MM.1S (cell line): Measurements from ENCODE around the gene MAP3K20.

Source experiments
- DNase-seq: peaks from one replicate; pipeline ENCODE4 v3.0.0-alpha.2; 2015
- H2AFZ ChIP-seq: fragments of 300-600 bp; sonication (generic); 2 replicates; pipeline ENCODE4 v1.6.0; 2016; ENCODE audit warnings: antibody characterized with exemption, low read length
- H3F3A ChIP-seq: fragments of 300-600 bp; sonication (generic); 2 replicates; pipeline ENCODE4 v1.6.1; 2016; ENCODE audit warnings: mild to moderate bottlenecking, antibody characterized with exemption, low read length, moderate library complexity, mixed read lengths; ENCODE audit not compliant: insufficient read depth
- H3K27ac ChIP-seq: fragments of 300-600 bp; sonication (generic); 2 replicates; pipeline ENCODE4 v1.5.1; 2016; ENCODE audit warnings: mild to moderate bottlenecking, low read length
- H3K27me3 ChIP-seq: fragments of 300-600 bp; sonication (generic); replicated peaks from 2 replicates; pipeline ENCODE4 v1.6.0; 2016; ENCODE audit warnings: low read length; ENCODE audit not compliant: insufficient read depth
- H3K36me3 ChIP-seq: fragments of 300-600 bp; sonication (generic); replicated peaks from 2 replicates; pipeline ENCODE4 v1.6.1; 2016; ENCODE audit warnings: mild to moderate bottlenecking, low read length, mixed read lengths; ENCODE audit not compliant: insufficient read depth
- H3K4me1 ChIP-seq: fragments of 300-600 bp; sonication (generic); 2 replicates; pipeline ENCODE4 v1.6.1; 2016; ENCODE audit warnings: low read length, mixed read lengths
- H3K4me2 ChIP-seq: fragments of 300-600 bp; sonication (generic); 2 replicates; pipeline ENCODE4 v1.6.0; 2016; ENCODE audit warnings: low read depth, low read length
- H3K4me3 ChIP-seq: fragments of 300-600 bp; sonication (generic); 2 replicates; pipeline ENCODE4 v1.5.1; 2016; ENCODE audit warnings: low read length, mixed read lengths
- H3K79me2 ChIP-seq: fragments of 300-600 bp; sonication (generic); 2 replicates; pipeline ENCODE4 v1.6.1; 2016; ENCODE audit warnings: mixed run types, low read length, mixed read lengths
- H3K9ac ChIP-seq: fragments of 300-600 bp; sonication (generic); 2 replicates; pipeline ENCODE4 v1.6.1; 2016; ENCODE audit warnings: low read length, mixed read lengths
- H3K9me2 ChIP-seq: fragments of 300-600 bp; sonication (generic); replicated peaks from 2 replicates; pipeline ENCODE4 v1.6.1; 2016; ENCODE audit warnings: mild to moderate bottlenecking, low read length, mixed read lengths; ENCODE audit not compliant: insufficient read depth
- H3K9me3 ChIP-seq: fragments of 300-600 bp; sonication (generic); replicated peaks from 2 replicates; pipeline ENCODE4 v1.6.1; 2016; ENCODE audit warnings: mild to moderate bottlenecking, low read length, mixed read lengths; ENCODE audit not compliant: insufficient read depth
- H4K20me1 ChIP-seq: fragments of 300-600 bp; sonication (generic); 2 replicates; pipeline ENCODE4 v1.6.1; 2016; ENCODE audit warnings: mild to moderate bottlenecking, low read length, moderate library complexity, mixed read lengths; ENCODE audit not compliant: insufficient read depth
- EZH2 ChIP-seq: fragments of 300-600 bp; sonication (generic); optimal IDR thresholded peaks from 2 replicates; pipeline ENCODE3; 2017; ENCODE audit warnings: low read depth, mild to moderate bottlenecking, antibody characterized with exemption, low read length, mixed read lengths
- EZH2phosphoT487 ChIP-seq: fragments of 300-600 bp; sonication (generic); IDR thresholded peaks from 2 replicates; pipeline ENCODE4 v1.6.1; 2018; ENCODE audit warnings: antibody characterized with exemption, low read length
- TF ChIP-seq, protein P1 (sequence below): fragments of 300-600 bp; sonication (generic); IDR thresholded peaks from 2 replicates; pipeline ENCODE4 v1.5.1; 2016; ENCODE audit warnings: antibody characterized with exemption, low read length, mixed read lengths

MAP3K20 gene

GRCh38 chr2:173132531-173132930 lies 56.9 kb downstream of the MAP3K20 start:
- no peak for TF ChIP-seq EZH2phosphoT487
- no peak for TF ChIP-seq EZH2
- TF ChIP-seq, protein P1, sequence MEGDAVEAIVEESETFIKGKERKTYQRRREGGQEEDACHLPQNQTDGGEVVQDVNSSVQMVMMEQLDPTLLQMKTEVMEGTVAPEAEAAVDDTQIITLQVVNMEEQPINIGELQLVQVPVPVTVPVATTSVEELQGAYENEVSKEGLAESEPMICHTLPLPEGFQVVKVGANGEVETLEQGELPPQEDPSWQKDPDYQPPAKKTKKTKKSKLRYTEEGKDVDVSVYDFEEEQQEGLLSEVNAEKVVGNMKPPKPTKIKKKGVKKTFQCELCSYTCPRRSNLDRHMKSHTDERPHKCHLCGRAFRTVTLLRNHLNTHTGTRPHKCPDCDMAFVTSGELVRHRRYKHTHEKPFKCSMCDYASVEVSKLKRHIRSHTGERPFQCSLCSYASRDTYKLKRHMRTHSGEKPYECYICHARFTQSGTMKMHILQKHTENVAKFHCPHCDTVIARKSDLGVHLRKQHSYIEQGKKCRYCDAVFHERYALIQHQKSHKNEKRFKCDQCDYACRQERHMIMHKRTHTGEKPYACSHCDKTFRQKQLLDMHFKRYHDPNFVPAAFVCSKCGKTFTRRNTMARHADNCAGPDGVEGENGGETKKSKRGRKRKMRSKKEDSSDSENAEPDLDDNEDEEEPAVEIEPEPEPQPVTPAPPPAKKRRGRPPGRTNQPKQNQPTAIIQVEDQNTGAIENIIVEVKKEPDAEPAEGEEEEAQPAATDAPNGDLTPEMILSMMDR, result no peak
- Histone ChIP-seq H3K27me3 (no peaks in the 10 kb centered on the region), H4K20me1 (no peaks in the 10 kb centered on the region), H3K4me2 (no peak overlapping the region), H2AFZ (no peak overlapping the region), H3K79me2 (no peaks in the 10 kb centered on the region), H3K36me3 (no peaks in the 10 kb centered on the region), H3K9me3 (no peaks in the 10 kb centered on the region), H3K27ac (no peak overlapping the region), H3F3A (no peaks in the 10 kb centered on the region), H3K4me3 (no peak overlapping the region), H3K4me1 (no peaks in the 10 kb centered on the region), H3K9me2 (no peaks in the 10 kb centered on the region), H3K9ac (no peak overlapping the region)
- no peak for DNase-seq

GRCh38 chr2:173134703-173135102 lies 59.1 kb downstream of the MAP3K20 start:
- Histone ChIP-seq H3K27me3 (no peaks in the 10 kb centered on the region), H3K9me3 (no peaks in the 10 kb centered on the region), H3K4me1 (no peaks in the 10 kb centered on the region), H3K27ac (no peak overlapping the region), H3K4me2 (no peak overlapping the region), H3K36me3 (no peaks in the 10 kb centered on the region), H2AFZ (no peak overlapping the region), H4K20me1 (no peaks in the 10 kb centered on the region), H3K9me2 (no peaks in the 10 kb centered on the region), H3F3A (no peaks in the 10 kb centered on the region), H3K4me3 (no peak overlapping the region), H3K9ac (no peak overlapping the region), H3K79me2 (no peaks in the 10 kb centered on the region)
- TF ChIP-seq EZH2 (no peak), EZH2phosphoT487 (no peak)
- TF ChIP-seq, protein P1, result no peak
- DNase-seq, result no peak

- H3K27ac ChIP-seq, result no peak overlapping the region
- DNase-seq, result no peak
- H4K20me1 ChIP-seq, result no peaks in the 10 kb centered on the region
- no peak overlapping the region for H3K9ac ChIP-seq
- no peaks in the 10 kb centered on the region for H3K27me3 ChIP-seq
- H3F3A ChIP-seq, result no peaks in the 10 kb centered on the region
- no peaks in the 10 kb centered on the region for H3K79me2 ChIP-seq
- no peaks in the 10 kb centered on the region for H3K4me1 ChIP-seq
- H3K36me3 ChIP-seq, result no peaks in the 10 kb centered on the region
- H3K9me3 ChIP-seq, result no peaks in the 10 kb centered on the region
- TF ChIP-seq EZH2phosphoT487 (no peak), EZH2 (no peak)
- TF ChIP-seq, protein P1, result no peak
- H2AFZ ChIP-seq, result no peak overlapping the region
- H3K4me3 ChIP-seq, result no peak overlapping the region
- H3K9me2 ChIP-seq, result no peaks in the 10 kb centered on the region
- no peak overlapping the region for H3K4me2 ChIP-seq
These were observed 60.4 kb downstream of the MAP3K20 start for GRCh38 chr2:173136067-173136466.
